Neural cell (in vitro differentiated cells): Measurements from ENCODE around the gene ARGLU1.

Experiments
- CTCF ChIP-seq: fragments of 450-650 bp; IDR thresholded peaks from 2 replicates; pipeline ENCODE4 v1.5.1; 2014; ENCODE audit warnings: antibody characterized with exemption, mild to moderate bottlenecking, moderate library complexity; ENCODE audit not compliant: poor library complexity, severe bottlenecking
- EP300 ChIP-seq: fragments of 450-650 bp; conservative IDR thresholded peaks from 2 replicates; pipeline ENCODE4 v1.6.1; 2014; ENCODE audit warnings: antibody characterized with exemption, mild to moderate bottlenecking, moderate library complexity; ENCODE audit not compliant: poor library complexity, severe bottlenecking
- EZH2 ChIP-seq: fragments of 200-600, 300-800 bp; shearing (Covaris generic), sonication (generic); IDR thresholded peaks from 2 replicates; pipeline ENCODE4 v1.6.1; 2014; ENCODE audit warnings: antibody characterized with exemption, low read length, borderline replicate concordance, mild to moderate bottlenecking; ENCODE audit not compliant: insufficient read depth, poor library complexity, severe bottlenecking
- RAD21 ChIP-seq: fragments of 450-650 bp; conservative IDR thresholded peaks from 2 replicates; pipeline ENCODE4 v1.6.1; 2014; ENCODE audit warnings: antibody characterized with exemption, mild to moderate bottlenecking, moderate library complexity
- TAF1 ChIP-seq: IDR thresholded peaks from 2 replicates; pipeline ENCODE4 v1.6.1; 2012; ENCODE audit warnings: low read depth

- TF ChIP-seq EP300, result no peak
- TF ChIP-seq CTCF, result no peak
- TF ChIP-seq EZH2, result no peak
- no peak for TF ChIP-seq RAD21
- TF ChIP-seq TAF1, result no peak
Measured at GRCh38 chr13:106523576-106523975, 44.4 kb downstream of the ARGLU1 start.
